Activated T-cell treated with anti-CD3 and anti-CD28 coated beads for 24 hours (primary cell): Measurements from ENCODE around the gene IPO8.
"Not testable (repeated sequence)": the region's sequence is repeated elsewhere in the genome, so short reads cannot be mapped to it uniquely, and the experiment has no call there.

Source experiments
- DNase-seq: peaks from one replicate; pipeline ENCODE4 v3.0.0-alpha.2; 2020; ENCODE audit warnings: low read depth

Gene IPO8

GRCh38 chr12:30604302-30604701 lies 91.4 kb downstream of the IPO8 start:
- DNase-seq: not testable (repeated sequence)

- DNase-seq: no peak
These were observed 92.5 kb downstream of the IPO8 start for GRCh38 chr12:30603129-30603528.

DNA sequence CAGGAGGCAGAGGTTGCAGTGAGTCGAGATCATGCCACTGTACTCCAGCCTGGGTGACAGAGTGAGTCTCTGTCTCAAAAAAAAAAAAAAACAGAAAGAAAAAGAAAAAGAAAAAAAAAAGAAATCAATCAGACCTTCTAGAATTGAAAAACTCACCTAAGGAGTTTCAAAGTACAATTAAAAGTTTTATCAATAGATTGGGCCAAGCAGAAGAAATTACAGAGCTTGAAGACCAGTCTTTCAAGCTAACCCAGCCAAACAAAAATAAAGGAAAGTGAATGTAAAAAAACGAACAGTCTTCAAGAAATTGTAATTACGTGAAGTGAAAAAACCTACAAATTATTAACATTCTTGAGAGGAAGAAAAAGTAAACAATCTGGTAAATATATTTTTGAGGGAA lies 93.0 kb downstream of the IPO8 start:
- DNase-seq: no peak

DNA sequence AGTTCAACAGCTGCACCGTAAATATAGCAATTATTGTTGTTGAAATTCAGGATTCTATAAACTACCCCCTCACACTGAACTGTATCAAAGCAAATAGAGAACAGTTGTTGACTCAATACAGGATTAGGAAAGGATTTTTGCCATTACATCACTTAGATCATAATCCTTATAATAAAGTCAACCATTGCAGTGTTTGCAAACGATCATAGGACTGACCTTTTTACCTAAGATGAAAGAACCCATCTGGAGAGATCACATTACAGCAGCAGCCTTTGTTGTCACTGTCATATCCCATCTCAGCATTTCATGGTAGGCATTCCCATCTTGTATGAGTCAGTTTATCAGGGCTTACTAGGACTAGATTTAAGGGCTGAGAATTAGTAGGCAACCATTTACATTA lies 96.1 kb downstream of the IPO8 start:
- DNase-seq: no peak

- no peak for DNase-seq
These were observed 96.8 kb downstream of the IPO8 start for GRCh38 chr12:30598889-30599288.

DNA sequence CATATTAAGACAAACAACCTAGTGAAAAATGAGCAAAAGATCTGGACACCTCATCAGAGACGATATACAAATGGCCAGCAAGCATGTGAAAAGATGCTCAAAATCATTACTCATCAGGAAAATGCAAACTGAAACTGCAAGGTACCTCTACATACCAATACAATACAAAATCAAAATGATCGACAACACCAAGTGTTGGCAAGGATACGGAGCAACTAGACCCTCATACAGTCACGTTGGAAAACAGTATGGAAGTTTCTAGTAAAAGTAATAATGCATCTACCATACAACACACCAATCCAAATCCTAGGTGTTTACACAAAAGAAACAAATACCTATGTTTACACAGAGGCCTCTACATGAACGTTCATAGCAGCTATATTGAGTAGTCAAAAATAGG lies 99.9 kb downstream of the IPO8 start:
- DNase-seq: no peak

DNA sequence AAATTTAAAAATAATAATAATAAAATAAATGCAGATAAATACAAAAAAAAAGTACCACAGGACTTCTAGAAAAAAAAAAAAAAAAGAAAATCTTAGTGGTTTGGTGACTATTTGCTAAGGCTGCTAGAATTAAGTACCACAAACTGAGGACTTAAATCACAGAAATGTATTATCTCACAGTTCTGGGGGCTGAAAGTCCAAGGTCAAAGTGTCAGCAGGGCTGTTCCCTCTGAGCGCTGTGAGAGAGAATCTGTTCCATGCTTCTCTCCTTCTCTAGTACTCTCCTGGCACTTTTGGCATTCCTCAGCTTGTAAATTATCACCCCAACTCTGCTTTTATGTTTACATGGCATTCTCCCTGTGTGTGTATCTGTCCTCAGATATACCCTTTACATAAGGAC lies 101.2 kb downstream of the IPO8 start:
- DNase-seq: no peak

GRCh38 chr12:30588572-30588971 lies 107.1 kb downstream of the IPO8 start:
- not testable (repeated sequence) for DNase-seq

GRCh38 chr12:30587782-30588181 lies 107.9 kb downstream of the IPO8 start:
- DNase-seq: no peak

DNA sequence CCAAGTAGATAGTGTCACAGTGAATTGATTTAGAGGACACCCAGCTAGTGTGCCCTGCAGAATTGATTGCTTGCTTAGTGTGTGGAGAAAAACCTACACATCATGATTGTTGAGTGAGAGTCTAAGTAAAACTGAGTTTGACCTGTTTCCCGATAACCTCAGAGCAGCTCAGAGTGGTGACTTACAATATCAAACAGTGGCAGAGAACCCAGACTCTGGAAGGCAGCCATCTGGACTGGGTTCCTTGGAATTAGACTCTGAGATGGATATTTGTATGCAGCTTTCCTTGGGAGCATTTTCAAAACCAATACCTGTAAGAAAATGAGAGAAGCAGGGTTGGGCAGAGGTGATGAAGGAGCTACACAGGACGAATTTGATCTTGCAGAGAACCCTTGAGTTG lies 109.8 kb downstream of the IPO8 start:
- no peak for DNase-seq

DNA sequence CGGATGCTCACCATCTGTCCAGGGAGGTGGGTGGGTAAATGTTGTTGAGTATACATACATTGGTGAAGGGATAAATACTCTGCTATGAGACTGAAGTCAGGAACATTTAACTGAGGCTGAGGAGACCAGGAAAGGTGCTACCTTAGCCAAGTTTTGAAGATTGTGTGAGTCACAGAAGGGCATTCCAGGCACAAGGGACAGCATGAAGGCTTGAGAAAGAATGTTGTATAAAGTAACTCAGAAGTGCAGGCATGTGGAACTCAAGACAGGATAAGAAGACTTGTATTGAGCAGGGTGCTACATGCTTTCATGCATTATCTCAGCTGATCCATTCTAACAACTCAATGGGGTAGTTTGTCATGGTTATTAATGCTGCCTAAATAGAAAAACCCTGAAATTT lies 112.7 kb downstream of the IPO8 start:
- DNase-seq: no peak

DNA sequence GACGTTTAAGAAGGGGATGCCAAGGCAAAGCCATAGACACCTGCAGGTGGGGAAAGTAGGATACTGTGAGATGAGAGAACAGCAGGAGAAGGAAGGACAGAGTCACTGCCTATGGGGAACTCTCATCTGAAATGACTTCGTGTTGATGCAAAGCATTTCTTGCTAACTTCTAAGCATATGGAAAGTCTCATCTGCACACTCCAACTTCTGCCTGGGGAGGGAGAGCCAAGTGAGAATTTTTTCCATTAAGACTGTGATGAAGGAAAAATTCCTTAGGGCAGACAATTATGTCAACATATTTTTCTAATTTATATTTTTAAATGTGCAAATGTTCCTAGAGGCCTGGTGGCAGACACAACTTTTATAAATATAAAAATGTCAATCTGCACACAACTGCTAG lies 115.3 kb downstream of the IPO8 start:
- no peak for DNase-seq
